Right lobe of liver (tissue), 4 donors: Measurements from ENCODE around the gene CBX6.

Experiments used
- CTCF ChIP-seq, 4 donors: fragments of 200-600 bp in 3 of 4; fragments of 450-650 bp in 1 of 4; IDR thresholded peaks; one replicate each; pipeline versions ENCODE4 v1.5.1 to v1.8.0; 2016 to 2022; ENCODE audit warnings: antibody characterized with exemption in 4 of 4, mild to moderate bottlenecking in 2 of 4
- POLR2A ChIP-seq: fragments of 450-650 bp; IDR thresholded peaks from one replicate; pipeline ENCODE4 v1.6.1; 2017; ENCODE audit warnings: antibody characterized with exemption, mild to moderate bottlenecking
- donor health status: DM: no; HTN: no; CAD: no.
- donor health status: DM: no; HTN: no; CAD: no.
- donor health status: DM: no; HTN: yes; CAD: no.

DNA sequence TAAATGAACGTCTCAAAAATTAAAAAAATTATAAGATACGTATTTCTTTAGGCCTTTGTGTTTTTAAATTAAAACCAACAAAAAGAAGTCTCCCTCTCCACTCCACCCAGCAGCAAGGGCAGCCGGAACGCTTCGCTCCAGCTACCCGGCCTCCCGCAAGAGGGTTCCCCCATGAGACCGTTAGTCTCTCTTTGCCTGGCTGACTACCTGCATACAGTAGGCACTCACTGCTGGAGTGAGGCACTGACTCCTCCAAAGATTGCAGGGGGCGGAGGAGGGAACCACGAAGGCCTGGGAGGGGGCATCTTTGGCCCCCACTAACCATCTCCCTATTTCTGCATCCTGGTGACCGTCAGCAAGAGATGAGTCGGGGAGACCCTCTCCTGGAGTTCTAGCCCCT is 10.1 kb downstream of the CBX6 start:
- TF ChIP-seq CTCF (IDR thresholded peaks at IDR 0.05) (no peak), POLR2A (no peak)
